ENCODE measurements around the gene SORCS3.

The SORCS3 gene

GRCh38 chr10:104641187-104641936 lies at the start of gene SORCS3:
Gene SORCS3, plus strand, starts transcription at chr10:104641290.
- no peak for DNase-seq

- DNase-seq, result no peak
Measured at GRCh38 chr10:104591441-104591840, 49.6 kb upstream of the SORCS3 start.

GRCh38 chr10:104601166-104601565 lies 39.9 kb upstream of the SORCS3 start:
- DNase-seq, result no peak

- no peak for DNase-seq
Measured at GRCh38 chr10:104608091-104608828, 32.8 kb upstream of the SORCS3 start.

GRCh38 chr10:104612571-104613205 lies 28.4 kb upstream of the SORCS3 start:
- DNase-seq, result no peak

- no peak for DNase-seq
Measured at GRCh38 chr10:104613406-104613805, 27.7 kb upstream of the SORCS3 start.

- no peak for DNase-seq
Measured at GRCh38 chr10:104614245-104614831, 26.8 kb upstream of the SORCS3 start.

GRCh38 chr10:104615136-104615535 lies 26.0 kb upstream of the SORCS3 start:
- DNase-seq, result no peak

GRCh38 chr10:104617831-104618230 lies 23.3 kb upstream of the SORCS3 start:
- no peak for DNase-seq

- no peak for DNase-seq
Measured at GRCh38 chr10:104622175-104622574, 18.9 kb upstream of the SORCS3 start.

- DNase-seq, result peak; percentile 5
Measured at GRCh38 chr10:104622598-104623209, 18.4 kb upstream of the SORCS3 start.

GRCh38 chr10:104630731-104631130 lies 10.4 kb upstream of the SORCS3 start:
- no peak for DNase-seq

- no peak for DNase-seq
Measured at GRCh38 chr10:104631946-104632345, 9.1 kb upstream of the SORCS3 start.

- no peak for DNase-seq
Measured at GRCh38 chr10:104638861-104639589, 2.1 kb upstream of the SORCS3 start.

- DNase-seq, result no peak
Measured at GRCh38 chr10:104639590-104640338, 1.3 kb upstream of the SORCS3 start.

GRCh38 chr10:104640339-104641186 lies 527 bp upstream of the SORCS3 start:
- no peak for DNase-seq

- no peak for DNase-seq
Measured at GRCh38 chr10:104641937-104642657, 1.0 kb downstream of the SORCS3 start.

GRCh38 chr10:104642658-104643302 lies 1.7 kb downstream of the SORCS3 start:
- no peak for DNase-seq

- DNase-seq, result no peak
Measured at GRCh38 chr10:104643303-104643663, 2.2 kb downstream of the SORCS3 start.
